ENCODE measurements around the gene TMPRSS9. TPM values are rescaled to one million over a fixed set of nuclear protein-coding genes. Genes with fewer than 3 reads are reported as not detected.

The TMPRSS9 gene
- total and polyA plus RNA-seq, 2 of the 13 experiments (the other 11 are each of a cell fraction or from before 2014, with no cell fraction given), result 2.5 to 5.2 TPM

- no peak; the same call in 1 of the 2 replicates for TF ChIP-seq ZBTB40 (IDR thresholded peaks at IDR 0.05)
- peak; percentile 87 for TF ChIP-seq ZBTB40 (CRISPR knock-in tag; IDR thresholded peaks at IDR 0.05)
- TF ChIP-seq TRIM22 (IDR thresholded peaks at IDR 0.05), result no peak
- TF ChIP-seq NBN (conservative IDR thresholded peaks at IDR 0.05), result no peak
- TF ChIP-seq ZNF205 (CRISPR knock-in tag; IDR thresholded peaks at IDR 0.05), result no peak; the same call in 1 of the 2 replicates
- TF ChIP-seq RELA (CRISPR knock-in tag; IDR thresholded peaks at IDR 0.05), result no peak
- no peak for TF ChIP-seq ETS1 (CRISPR knock-in tag; IDR thresholded peaks at IDR 0.05)
- TF ChIP-seq ZNF367 (CRISPR knock-in tag; IDR thresholded peaks at IDR 0.05; ENCODE audit: borderline replicate concordance), result no peak
- peak; percentile 69; the same call in 1 of the 2 replicates for TF ChIP-seq TBX2 (CRISPR knock-in tag; IDR thresholded peaks at IDR 0.05; ENCODE audit: borderline replicate concordance)
- no peak for TF ChIP-seq PLRG1 (conservative IDR thresholded peaks at IDR 0.05)
Observed at GRCh38 chr19:2427429-2428320, 67.6 kb downstream of the TMPRSS9 start, which contains the start of gene TIMM13 (continued).
